Stimulated activated CD8-positive, alpha-beta memory T cell treated with anti-CD3 and anti-CD28 coated beads, Interleukin-15, amount 100 ng/mL, for 48 hours (primary cell): ENCODE data around the gene SETD3.

ENCODE experiments used
- DNase-seq, 2 donors: peaks; one replicate each; pipeline ENCODE4 v3.0.0-alpha.2; 2020; ENCODE audit warnings: low read depth in 2 of 2

The SETD3 gene

GRCh38 chr14:99497894-99498293, 17.2 kb upstream of the SETD3 start:
- DNase-seq: no peak

DNA sequence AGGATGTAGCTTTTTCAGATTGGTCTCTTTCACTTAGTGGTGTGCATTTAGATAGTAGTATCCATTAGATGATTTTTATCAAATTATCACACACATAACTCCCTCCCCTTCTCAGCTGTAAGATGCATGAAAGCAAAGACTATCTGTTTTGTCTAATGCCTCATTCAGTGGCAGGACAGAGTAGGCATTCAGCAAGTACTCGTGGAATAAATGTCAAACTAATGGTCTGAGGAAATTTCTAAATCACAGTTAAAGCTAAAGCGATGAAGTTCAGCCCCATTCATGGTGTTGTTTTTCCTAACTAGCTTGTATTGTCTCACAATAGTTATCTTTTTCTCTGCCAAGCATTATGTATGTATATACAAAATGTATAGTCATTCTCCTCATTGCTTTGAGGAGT, 16.7 kb upstream of the SETD3 start:
- no peak for DNase-seq

DNA sequence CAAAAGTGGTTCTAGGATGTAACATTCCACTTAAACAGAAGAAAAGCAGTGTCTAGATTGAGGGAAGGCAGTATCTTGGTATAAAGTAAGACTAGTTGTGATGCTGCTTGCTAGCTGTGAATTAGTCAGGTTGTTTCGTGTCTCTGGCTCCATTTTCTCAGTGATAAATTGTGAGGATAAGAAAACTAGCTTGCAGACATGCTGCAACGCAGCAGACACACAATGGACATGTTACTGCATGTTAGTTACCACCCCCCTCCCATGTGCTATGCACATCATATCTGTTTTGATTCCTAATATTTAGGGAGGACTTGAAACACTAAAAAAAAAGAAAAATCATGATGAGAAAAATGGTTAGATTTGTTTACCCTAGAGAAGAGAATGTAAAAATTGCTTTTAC, 3.4 kb upstream of the SETD3 start:
- no peak for DNase-seq

DNA sequence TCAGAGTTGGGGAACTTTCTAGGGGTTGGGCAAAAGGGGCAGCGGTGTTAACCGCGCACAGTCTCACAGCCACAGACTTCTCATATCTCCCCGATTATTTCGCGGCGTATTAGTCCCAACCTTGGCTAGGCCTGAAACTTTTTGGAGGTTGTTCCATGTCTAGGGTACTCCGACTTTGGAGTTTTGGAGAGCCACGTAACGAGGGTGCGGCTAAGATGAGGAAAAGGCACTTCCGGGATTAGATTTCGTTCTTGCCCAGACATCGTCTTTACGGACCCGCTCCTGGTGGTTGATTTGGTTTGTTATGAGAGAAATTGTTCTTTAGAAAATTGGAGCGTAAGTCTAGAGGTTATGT, 1.1 kb upstream of the SETD3 start:
- DNase-seq: no peak

DNA sequence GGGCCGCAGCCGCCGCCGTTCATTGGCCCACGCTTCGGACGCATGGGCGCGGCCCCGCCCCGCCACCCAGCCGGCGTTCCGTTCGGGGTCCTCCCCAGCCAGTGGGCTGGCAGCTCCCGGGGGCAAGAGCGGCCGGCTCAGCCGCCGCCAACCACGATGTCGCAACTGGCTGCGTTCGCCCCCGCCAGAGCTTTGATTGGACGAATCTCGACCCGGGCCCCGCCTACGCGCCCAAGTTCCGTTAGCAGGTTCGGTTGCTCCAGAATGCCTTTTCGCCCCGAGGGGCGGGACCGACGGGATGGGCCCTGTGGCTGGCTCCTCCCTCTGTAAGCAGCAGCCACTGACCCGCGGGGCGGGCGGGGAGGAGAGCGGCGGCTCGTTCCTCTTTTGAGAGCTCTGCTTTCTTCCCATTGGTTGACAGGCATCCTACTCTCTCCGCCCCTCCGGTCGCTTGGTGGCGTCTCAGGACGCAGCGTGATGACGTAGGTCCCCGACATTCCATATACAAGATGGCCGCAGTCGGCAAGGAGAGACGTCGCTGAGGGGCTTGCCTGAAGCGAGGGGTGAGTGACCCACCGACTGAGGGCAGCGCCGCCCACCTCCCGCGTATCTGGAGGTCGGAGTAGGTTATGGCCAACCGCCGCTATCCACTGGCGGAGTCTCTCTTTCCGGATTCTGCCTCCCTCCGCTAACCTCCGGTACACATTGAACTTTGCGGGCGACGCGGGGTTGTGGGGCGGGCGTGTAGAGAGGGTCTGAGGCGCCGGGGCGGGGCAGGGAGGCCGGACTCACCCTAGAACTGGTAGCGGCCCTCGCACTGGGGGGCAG, 472 bp upstream of the SETD3 start, which contains the start of gene CCNK:
CCNK (plus strand) TSS at position 493 of the 828 bp plus-strand sequence. CDS start 11,269 bp downstream, outside the sequence.
- DNase-seq: peak; percentile 100

- DNase-seq: no peak
Measured at GRCh38 chr14:99479160-99479905, 1.3 kb downstream of the SETD3 start.

DNA sequence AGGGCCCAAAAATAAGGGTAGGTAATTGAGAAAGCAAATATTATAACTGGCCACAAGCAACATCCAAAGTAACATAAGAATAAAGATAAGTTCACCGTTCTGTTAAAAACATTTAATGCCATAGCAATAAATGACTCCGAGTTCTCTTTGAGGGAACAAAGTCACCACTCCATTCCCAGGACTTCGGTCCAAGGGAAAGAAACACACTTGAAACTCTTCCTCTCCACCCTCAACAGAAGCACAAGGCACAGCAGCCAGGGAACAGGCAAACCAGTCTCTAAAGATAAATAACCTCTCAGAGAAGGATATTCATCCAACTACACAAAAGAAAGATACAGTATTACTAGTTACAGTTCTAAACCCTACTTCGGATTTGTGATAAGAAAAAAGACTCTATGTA, 2.5 kb downstream of the SETD3 start:
- DNase-seq: no peak

DNA sequence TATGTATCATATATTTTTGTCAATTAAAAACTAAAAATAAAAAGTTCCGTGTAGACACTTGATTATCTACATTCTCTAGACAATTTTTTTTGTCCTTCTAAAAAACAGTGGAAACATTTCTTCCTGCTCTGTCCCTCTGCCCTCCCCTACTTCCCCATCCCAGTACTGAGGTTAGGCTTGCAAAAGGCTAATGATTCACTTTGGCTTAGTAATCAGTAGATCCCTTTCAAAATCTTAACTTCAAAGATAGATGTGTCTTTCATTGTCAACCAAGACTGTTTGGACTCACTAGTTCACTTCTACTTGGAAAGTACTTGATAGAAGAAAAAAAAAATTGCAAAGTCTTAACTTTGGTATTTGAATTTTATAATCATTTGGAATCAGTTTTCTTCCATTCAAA, 3.8 kb downstream of the SETD3 start:
- no peak for DNase-seq

GRCh38 chr14:99475660-99476059, 5.0 kb downstream of the SETD3 start:
- no peak for DNase-seq

DNA sequence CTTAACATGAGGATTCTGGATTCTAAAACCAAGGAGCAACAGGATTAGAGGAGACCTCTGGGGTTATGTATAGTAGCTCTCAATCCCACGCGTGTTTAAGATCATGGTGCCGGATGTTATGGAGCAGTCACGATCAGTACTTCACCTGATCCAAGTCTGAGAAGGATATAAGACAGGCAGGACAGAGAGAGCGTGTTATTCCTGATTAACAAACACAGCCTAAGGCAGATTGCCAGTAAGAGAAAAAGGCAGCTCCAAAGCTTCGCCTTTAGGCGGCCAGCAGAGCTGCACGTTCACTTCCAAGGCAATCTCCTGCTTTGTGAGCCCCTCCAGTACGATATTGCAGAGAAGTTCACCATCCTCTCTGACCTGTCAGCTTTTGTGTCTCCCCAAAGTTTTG, 5.5 kb downstream of the SETD3 start:
- no peak for DNase-seq

DNA sequence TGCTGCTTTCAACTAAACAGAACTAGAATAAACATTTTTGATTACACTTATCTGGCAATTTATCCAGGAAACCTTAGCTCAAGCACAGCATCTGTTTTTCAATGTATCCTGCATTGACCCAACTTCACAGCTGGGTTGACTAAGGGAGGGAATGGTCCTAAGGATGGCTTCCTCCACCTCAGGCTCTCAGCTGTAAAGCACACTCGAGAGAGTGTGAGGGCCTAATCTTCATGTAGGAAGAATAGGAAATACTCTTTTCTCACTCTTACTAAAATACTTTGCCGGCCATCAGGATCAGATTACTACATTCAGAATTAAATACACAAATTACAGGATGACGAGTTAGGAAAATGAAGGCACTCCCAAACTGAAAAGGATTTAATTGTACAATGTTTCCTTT, 7.2 kb downstream of the SETD3 start:
- DNase-seq: no peak

DNA sequence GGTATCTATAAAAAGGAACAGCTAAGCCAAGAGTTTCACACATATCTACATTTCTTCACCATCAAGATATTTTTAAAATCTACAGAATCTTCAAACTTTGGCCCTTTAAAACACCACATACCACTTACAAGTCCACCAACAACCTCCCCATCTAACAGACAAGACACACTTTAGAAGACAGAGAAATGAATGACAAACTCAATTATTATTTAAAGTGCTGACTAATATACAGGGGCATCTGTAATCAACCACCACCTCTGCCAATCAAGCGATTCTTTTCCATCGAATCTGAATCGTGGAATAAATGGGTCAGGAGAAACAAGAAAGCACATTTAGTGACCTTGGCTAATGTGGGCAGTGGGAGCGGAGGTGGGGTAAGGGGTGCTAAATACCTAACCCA, 7.7 kb downstream of the SETD3 start:
- DNase-seq: no peak

- no peak for DNase-seq
Measured at GRCh38 chr14:99471731-99472130, 8.9 kb downstream of the SETD3 start.

DNA sequence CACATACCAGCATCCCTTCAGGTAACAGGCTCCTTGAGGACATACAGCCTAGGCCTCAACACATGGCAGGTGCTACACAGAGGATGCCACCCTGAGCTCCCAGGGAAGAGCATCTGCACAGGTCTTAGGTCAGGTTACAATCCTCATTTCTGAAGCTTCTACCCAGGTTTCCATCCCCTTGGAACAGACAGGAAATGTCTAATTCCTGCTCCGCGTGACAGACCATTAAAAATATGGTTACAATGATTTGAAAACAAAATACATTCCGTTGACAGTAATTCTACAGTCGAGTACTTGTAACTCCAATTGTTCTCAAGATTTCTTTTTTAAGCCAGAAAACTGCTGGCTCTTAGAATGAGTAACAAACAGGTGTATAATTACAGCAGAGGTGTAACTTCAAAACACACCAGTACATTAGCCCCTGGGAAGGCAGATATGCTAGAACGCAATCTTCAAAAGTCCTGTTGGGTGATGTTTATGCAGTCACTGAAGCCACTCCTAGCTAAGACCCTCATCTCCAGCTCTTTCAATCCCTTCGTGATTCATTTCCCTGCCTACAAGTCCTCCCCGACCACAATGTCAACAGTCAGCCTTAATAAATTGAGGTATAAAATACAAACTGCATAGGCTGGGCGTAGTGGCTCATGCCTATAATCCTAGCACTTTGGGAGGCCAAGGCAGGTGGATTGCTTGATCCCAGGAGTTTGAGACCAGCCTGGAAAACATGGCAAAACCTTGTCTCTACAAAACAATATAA, 11.6 kb downstream of the SETD3 start:
- DNase-seq: no peak

DNA sequence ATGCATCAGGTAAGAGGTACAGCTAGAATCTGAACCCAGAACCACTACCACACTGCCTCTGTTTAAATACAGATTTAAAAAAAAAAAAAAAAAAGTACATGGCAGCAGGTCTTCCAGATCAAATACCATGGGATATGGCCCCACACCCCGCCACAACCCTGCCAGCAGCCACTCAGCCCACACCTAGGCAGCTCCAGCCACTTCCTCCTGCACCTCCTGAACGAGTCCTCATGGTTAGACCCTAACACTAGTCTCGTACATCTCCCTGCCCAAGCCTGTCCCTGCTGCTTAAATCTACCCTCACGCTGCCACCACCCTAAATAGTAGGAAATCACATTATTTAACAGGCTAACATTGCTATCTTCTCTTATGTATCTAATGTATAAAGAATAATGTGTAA, 12.6 kb downstream of the SETD3 start:
- no peak for DNase-seq

DNA sequence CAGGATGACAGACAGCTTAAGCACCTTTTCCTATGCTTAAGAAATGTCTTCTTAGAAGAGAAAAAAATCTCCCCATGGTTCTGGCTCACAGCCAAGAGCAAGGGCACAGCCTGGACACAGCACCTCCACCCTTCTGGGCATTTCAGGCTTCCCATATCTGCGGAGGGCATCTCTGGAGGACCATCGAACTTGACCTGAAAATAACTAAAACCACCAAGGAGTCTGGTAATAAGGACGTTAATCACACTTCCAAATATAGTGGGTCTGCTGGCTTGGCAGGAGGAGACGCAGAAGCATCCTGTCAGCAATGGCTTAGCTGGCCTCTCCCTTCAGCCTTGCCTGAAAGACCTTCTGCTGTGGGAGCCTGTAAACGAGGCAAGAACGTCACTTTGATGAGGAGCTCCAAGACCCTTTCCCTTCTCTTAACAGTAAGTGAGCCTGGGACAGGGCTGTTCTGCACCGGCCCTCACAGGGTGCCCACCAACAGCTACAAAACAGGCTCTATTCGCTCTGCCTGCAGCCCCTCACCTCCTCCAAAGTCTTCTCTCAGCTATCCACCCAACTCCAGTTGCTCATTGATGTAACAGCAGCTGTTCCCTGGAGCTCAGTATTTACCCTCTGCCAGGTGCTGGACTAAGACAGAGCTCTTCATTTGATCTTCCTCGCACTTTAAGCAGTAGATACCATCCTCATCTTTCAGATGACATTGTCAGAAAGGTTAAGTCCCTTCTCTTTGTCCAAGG, 13.2 kb downstream of the SETD3 start:
- no peak for DNase-seq

DNA sequence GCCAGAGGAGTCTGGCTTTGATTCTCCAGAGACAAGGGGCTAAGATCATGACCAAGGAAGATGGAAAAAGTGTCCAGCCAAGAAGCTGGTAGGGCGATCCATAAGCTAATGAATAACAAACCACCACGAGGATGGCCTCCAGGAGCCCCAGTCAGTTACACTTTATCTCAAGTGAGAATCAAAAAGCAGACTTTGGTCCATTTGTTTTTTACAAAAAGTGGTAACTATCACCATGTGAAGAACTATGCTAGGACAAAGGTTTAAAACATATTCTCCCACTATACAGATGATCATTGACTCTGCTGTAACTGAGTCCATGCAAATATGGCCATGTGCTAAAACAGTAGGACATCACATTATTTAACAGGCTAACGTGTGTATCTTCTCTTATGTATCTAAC, 13.9 kb downstream of the SETD3 start:
- no peak for DNase-seq

DNA sequence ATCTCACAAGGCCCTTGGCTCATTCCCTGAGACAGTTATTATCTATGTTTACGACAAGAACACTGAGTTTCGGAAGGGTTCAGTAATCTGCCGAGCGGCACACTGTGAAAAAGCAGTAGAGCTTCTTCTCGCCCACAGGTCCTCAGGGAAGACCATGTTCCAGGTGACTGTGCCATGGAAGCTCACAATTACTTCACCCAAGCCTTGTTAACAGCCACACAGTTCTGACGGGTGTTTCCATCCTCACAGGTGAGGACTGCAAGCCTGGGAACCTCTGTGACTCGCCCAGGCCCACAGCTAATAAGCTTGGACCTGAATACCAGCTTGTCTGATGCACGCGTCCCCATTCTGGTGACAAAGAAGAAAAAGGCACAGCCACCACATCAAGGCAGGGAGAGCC, 15.4 kb downstream of the SETD3 start:
- no peak for DNase-seq

DNA sequence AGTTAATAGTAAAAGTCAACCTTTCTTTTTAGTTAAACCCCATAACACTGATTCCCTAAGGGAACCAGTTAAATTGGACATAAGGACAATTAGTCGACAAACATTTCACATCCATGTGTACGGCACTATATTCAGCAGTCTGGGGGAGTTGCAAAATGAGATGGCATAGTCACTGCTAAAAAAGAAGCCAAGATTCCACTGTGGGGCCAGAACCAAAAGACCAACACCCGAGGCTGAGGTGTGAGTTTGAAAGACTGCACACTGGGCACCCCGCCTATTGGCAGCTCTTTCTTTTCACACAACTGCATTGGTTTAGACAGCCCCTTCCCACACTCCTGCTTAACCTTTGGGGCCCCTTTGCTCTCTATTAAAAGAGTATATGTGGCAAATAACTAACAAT, 16.7 kb downstream of the SETD3 start:
- DNase-seq: no peak

DNA sequence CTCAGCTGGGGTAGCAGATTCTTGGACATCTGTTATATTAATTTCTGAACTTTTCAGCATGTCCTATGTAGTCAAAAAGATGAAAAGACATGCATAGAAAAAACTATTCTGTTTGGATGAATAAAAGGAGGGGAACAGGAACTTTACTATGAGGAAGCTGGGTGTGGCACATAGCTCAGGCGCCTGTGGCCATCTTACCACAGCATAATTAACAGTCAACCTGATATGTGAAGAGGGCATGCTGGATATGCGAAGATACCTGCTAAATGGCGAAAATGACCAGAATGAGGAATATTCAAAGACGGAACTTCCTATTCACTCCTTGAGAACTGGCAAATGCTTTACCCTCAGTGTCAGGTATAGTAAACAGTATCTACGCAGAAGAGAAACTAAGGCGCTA, 18.4 kb downstream of the SETD3 start:
- no peak for DNase-seq

GRCh38 chr14:99461411-99462085, 19.1 kb downstream of the SETD3 start:
- no peak for DNase-seq
